ENCODE results near the gene MAB21L3.
"Not testable (repeated sequence)": the region's sequence is repeated elsewhere in the genome, so short reads cannot be mapped to it uniquely, and the experiment has no call there.

- not testable (repeated sequence) for TF ChIP-seq CTCF (IDR thresholded peaks at IDR 0.05); ZFX (IDR thresholded peaks at IDR 0.05; ENCODE audit: borderline replicate concordance)
Measured at GRCh38 chr1:116146447-116147113, 35.4 kb downstream of the MAB21L3 start.

Measured in 22Rv1 (cell line).